Measurements from ENCODE around the gene FASTKD3. TPM values are rescaled to one million over a fixed set of nuclear protein-coding genes. Genes with fewer than 3 reads are reported as not detected.

FASTKD3 gene
- polyA plus RNA-seq, 3 donors, result 7.2 to 15.5 (median 10.7) TPM

DNA sequence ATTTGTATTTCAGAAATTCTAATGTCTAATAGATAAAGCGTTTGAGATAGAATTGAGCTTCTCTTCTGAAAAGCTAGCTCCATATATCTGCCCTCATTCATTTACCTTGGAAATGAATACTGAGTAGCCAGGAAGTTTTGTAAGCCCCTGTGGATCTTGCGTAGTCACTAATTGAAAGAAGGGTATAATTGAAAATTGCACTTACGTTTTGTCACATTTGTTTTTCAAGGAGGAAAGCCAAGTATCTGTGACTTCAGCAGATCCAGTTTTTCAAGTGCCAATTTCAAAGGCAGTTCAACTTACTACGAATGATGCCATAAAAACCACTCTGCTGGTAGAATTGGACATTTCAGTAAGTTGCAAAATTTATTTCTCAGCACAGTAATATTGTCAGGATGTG, 14.1 kb upstream of the FASTKD3 start:
- intact Hi-C loops (cut with micrococcal nuclease), result no loop called here
- Mint-ChIP-seq H3K4me1 (peaks cover 41% of the 10 kb centered on the region), H3K27ac (peak overlapping the region in 3 of 7 donors; percentile 8 to 41 (median 32)), H3K9me3 (no peaks in the 10 kb centered on the region), H3K27me3 (ENCODE audit: low read depth in 3 of 3) (no peaks in the 10 kb centered on the region), H3K36me3 (peaks cover 60 to 78% of the 10 kb centered on the region in 2 donors), H3K4me3 (no peak overlapping the region)
- Histone ChIP-seq H3K9ac (ENCODE audit: insufficient read depth, low read length, poor library complexity, severe bottlenecking) (no peak overlapping the region), H3K4me2 (replicated peaks; ENCODE audit: extremely low read depth, low read length, poor library complexity, severe bottlenecking) (no peak overlapping the region), H2AFZ (ENCODE audit: insufficient read depth, low read depth, low read length, poor library complexity, severe bottlenecking) (no peak overlapping the region), H3K4me1 (ENCODE audit: control insufficient read depth in 1 of 2, insufficient read depth in 2 of 2, low read length in 2 of 2) (peaks cover 20 to 34% of the 10 kb centered on the region in 2 donors), H3K79me2 (ENCODE audit: insufficient read depth, low read length) (peaks cover 15% of the 10 kb centered on the region), H3K9me3 (replicated peaks in 1 of 2; ENCODE audit: control insufficient read depth in 1 of 2, insufficient read depth in 1 of 2, low read length in 2 of 2) (no peaks in the 10 kb centered on the region), H3K4me3 (replicated peaks in 1 of 3; ENCODE audit: low read depth in 2 of 3, low read length in 3 of 3) (no peak overlapping the region), H3K36me3 (replicated peaks in 1 of 2; ENCODE audit: control insufficient read depth in 1 of 2, insufficient read depth in 2 of 2, low read length in 2 of 2) (peaks cover 59 to 81% of the 10 kb centered on the region in 2 donors), H3K27me3 (ENCODE audit: control insufficient read depth in 2 of 2, insufficient read depth in 2 of 2, low read length in 2 of 2) (no peaks in the 10 kb centered on the region), H3K27ac (ENCODE audit: low read depth in 1 of 2, low read length in 2 of 2) (peak overlapping the region in 1 of 2 donors; percentile 36), H4K20me1 (ENCODE audit: insufficient read depth, low read length) (peaks cover 8% of the 10 kb centered on the region)
- TF ChIP-seq, protein P1, sequence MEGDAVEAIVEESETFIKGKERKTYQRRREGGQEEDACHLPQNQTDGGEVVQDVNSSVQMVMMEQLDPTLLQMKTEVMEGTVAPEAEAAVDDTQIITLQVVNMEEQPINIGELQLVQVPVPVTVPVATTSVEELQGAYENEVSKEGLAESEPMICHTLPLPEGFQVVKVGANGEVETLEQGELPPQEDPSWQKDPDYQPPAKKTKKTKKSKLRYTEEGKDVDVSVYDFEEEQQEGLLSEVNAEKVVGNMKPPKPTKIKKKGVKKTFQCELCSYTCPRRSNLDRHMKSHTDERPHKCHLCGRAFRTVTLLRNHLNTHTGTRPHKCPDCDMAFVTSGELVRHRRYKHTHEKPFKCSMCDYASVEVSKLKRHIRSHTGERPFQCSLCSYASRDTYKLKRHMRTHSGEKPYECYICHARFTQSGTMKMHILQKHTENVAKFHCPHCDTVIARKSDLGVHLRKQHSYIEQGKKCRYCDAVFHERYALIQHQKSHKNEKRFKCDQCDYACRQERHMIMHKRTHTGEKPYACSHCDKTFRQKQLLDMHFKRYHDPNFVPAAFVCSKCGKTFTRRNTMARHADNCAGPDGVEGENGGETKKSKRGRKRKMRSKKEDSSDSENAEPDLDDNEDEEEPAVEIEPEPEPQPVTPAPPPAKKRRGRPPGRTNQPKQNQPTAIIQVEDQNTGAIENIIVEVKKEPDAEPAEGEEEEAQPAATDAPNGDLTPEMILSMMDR (IDR thresholded peaks at IDR 0.05), result no peak
- no peak for DNase-seq
- WGBS (ENCODE audit: insufficient coverage), result 100% methylated on average over 1 of the region's 4 CpGs

DNA sequence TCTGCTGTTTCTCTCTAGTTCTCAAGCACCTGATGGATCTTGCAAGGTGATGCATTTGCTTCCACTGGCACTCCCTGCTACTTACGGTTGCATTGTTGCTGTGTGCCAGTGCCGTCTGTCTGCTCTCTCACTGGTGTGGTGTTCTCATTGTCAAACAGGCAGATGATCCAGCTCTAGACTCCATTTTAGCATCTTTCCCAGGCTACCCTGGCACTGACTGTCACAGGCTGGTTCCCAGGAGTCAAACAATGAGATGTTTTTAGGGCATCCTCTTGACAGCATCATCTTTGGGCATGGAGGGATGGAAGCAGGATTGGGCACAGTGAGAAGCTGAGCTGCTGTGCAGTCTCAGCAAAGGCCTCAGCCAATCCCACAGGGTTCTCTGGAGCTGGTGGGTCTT, 13.0 kb upstream of the FASTKD3 start:
- peaks cover 6% of the 10 kb centered on the region for H4K20me1 ChIP-seq (ENCODE audit: insufficient read depth, low read length)
- TF ChIP-seq, protein P1 (IDR thresholded peaks at IDR 0.05), result no peak
- Mint-ChIP-seq H3K27me3 (ENCODE audit: low read depth in 3 of 3) (no peaks in the 10 kb centered on the region), H3K4me1 (peaks cover 46% of the 10 kb centered on the region), H3K9me3 (no peaks in the 10 kb centered on the region), H3K4me3 (no peak overlapping the region), H3K36me3 (peaks cover 62 to 78% of the 10 kb centered on the region in 2 donors), H3K27ac (peak overlapping the region in 4 of 7 donors; percentile 4 to 79 (median 64))
- 100% methylated on average over 2 of the region's 2 CpGs for WGBS (ENCODE audit: insufficient coverage)
- intact Hi-C loops (cut with micrococcal nuclease), result no loop called here
- peaks cover 15% of the 10 kb centered on the region for H3K79me2 ChIP-seq (ENCODE audit: insufficient read depth, low read length)
- no peaks in the 10 kb centered on the region for H3K9me3 ChIP-seq (replicated peaks in 1 of 2; ENCODE audit: control insufficient read depth in 1 of 2, insufficient read depth in 1 of 2, low read length in 2 of 2)
- no peak overlapping the region for H2AFZ ChIP-seq (ENCODE audit: insufficient read depth, low read depth, low read length, poor library complexity, severe bottlenecking)
- no peaks in the 10 kb centered on the region for H3K27me3 ChIP-seq (ENCODE audit: control insufficient read depth in 2 of 2, insufficient read depth in 2 of 2, low read length in 2 of 2)
- peak overlapping the region in 1 of 2 donors; percentile 26 for H3K27ac ChIP-seq (ENCODE audit: low read depth in 1 of 2, low read length in 2 of 2)
- no peak overlapping the region for H3K9ac ChIP-seq (ENCODE audit: insufficient read depth, low read length, poor library complexity, severe bottlenecking)
- DNase-seq, result no peak
- peaks cover 59 to 83% of the 10 kb centered on the region in 2 donors for H3K36me3 ChIP-seq (replicated peaks in 1 of 2; ENCODE audit: control insufficient read depth in 1 of 2, insufficient read depth in 2 of 2, low read length in 2 of 2)
- H3K4me3 ChIP-seq (replicated peaks in 1 of 3; ENCODE audit: low read depth in 2 of 3, low read length in 3 of 3), result no peak overlapping the region
- peaks cover 22 to 39% of the 10 kb centered on the region in 2 donors for H3K4me1 ChIP-seq (ENCODE audit: control insufficient read depth in 1 of 2, insufficient read depth in 2 of 2, low read length in 2 of 2)
- H3K4me2 ChIP-seq (replicated peaks; ENCODE audit: extremely low read depth, low read length, poor library complexity, severe bottlenecking), result no peak overlapping the region
